GM13976 (cell line): ENCODE results near the gene PARVB.

Experiments
- DNase-seq: peaks from one replicate; pipeline ENCODE4 v3.0.0; 2012; ENCODE audit warnings: low spot score
- CTCF ChIP-seq: IDR thresholded peaks from 2 replicates; pipeline ENCODE4 v1.5.1; 2012; ENCODE audit warnings: borderline replicate concordance, mild to moderate bottlenecking; ENCODE audit not compliant: insufficient read depth; ENCODE audit errors: extremely low read depth, missing control alignments, control extremely low read depth
- in situ Hi-C: fragments of 300-500 bp; cut with MboI; formaldehyde crosslinking; loops from one replicate; pipeline ENCODE4 v1.12.0; 2022; ENCODE audit warnings: low sequenced_read_pairs, mixed read lengths, inconsistent platforms; ENCODE audit not compliant: unreplicated experiment

The PARVB gene

GRCh38 chr22:44091751-44092150 is 67.6 kb downstream of the PARVB start:
- no peak for DNase-seq
- no peak for TF ChIP-seq CTCF
- in situ Hi-C loops, result no loop called here

GRCh38 chr22:44092636-44093220 is 68.6 kb downstream of the PARVB start:
- TF ChIP-seq CTCF, result no peak
- in situ Hi-C loops, result no loop called here

DNA sequence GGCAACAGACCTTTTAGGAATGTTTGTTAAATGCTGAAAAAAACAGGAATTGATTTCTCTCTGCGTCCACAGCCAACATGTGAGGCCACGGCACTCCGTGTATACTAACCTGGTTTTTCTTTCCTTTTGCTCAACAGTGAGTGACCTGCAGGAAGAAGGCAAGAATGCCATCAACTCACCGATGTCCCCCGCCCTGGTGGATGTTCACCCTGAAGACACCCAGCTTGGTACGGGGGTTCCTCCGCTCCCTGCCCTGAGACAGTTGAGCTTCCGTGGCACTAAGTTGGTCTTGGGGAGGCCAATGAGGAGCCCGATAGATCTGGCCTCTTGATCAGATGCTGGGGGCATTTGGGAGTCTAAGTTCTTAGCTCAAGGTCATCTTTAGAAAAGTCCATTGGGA is 69.7 kb downstream of the PARVB start:
- TF ChIP-seq CTCF, result no peak
- in situ Hi-C loops, result no loop called here
- no peak for DNase-seq

More at GRCh38 chr22:44092636-44093220, 68.6 kb downstream of the PARVB start:
- no peak for DNase-seq

DNA sequence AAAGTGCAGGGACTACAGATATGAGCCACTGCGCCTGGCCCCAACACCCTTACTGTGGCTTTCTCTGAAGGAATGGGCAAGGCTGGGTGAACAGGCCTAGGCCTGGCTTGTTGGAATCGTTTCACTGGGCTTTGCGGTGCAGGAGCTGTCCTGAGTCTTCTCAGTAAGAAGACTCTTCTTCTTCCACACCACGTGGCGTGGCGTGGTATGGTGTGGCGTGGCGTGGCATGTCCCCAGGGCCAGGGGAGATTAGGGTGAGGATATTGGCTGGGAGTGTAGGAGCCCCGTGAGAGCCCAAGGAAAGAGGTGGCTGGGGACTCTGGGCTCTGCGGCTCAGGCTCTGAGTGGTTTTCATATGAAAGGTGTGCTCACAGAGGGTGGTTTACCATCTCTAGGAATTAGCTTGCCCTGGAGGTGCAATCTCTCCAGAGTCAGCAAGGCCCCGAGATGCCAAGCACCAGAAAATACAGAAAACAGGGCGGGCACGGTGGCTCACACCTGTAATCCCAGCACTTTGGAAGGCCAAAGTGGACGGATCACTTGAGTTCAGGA is 70.7 kb downstream of the PARVB start:
- in situ Hi-C loops, result no loop called here
- TF ChIP-seq CTCF, result no peak
- no peak for DNase-seq

DNA sequence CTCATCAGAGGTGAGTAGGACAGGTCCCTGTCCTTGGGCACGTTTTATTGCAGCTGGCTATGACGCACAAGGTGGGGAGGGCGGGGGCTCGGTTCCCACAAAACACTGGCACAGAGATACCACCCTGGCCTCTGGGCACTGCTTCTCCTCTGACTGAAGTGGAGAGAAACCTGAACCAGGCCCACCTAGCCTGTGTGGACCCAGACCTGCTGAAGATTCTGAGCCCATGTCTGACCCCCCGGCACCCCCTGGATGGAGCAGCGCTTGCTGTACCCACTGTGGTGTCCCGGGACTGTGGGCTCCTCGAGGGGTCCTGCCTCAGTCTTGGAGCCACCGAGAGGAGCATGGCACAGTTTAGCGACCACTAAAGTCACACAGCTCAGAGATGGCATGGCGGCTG is 72.6 kb downstream of the PARVB start:
- no peak for TF ChIP-seq CTCF
- in situ Hi-C loops, result no loop called here
- no peak for DNase-seq

DNA sequence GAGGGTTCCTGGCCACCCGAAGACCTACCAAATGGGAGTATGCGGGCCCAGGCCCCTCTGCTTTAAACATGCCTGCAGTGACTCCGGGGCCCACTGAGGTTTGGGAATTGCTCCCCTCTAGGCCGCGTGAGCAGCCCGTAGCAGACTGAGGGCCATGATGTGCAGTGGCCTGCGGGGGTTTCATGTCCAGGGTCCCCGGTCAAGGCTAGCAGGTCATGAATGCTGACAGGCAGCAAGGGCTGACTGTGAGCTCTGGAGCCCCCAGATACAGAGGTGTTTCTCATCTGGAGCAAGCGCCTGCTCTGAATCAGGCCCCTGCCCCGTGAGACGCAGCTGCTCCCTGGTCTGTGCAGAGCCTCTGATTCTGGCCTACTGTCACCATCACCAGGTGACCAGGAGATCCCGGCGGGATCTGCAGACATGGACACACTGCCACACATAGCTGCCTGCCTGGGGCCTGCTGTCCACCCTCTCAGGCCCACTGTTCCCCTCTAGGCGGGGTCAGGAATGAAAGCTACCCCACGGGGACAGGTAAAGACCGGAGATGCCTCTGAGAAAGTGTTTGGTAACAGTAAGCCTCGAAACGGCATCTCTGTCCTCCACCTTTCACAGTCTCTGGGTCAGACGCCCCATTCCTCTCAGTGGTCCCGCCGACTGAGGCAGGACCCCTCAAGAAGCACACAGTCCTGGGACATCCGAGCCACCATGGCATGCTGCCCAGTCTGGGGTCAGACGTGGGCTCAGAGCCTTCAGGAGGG is 73.3 kb downstream of the PARVB start:
- in situ Hi-C loops, result no loop called here
- DNase-seq, result no peak

More for the DNA sequence above, 73.3 kb downstream of the PARVB start:
- TF ChIP-seq CTCF, result no peak
